Measurements from ENCODE around the gene ADAM10. TPM values are rescaled to one million over a fixed set of nuclear protein-coding genes. Genes with fewer than 3 reads are reported as not detected.

Gene ADAM10
- total RNA-seq, 4 donors from 2014 or later = 42.9 to 83.3 (median 62.7) TPM

GRCh38 chr15:58555162-58556027 lies 194.1 kb downstream of the ADAM10 start:
- Histone ChIP-seq H3K36me3 (no peaks in the 10 kb centered on the region), H3K4me1 (peaks cover 0 to 25% (median 2%) of the 10 kb centered on the region in 4 donors), H3K4me3 (no peak overlapping the region), H3K9me3 (no peaks in the 10 kb centered on the region), H3K27ac (no peak overlapping the region), H3K27me3 (no peaks in the 10 kb centered on the region)
- DNase-seq = peak in 2 of 3 donors; percentile 43 to 56
- peak in 2 of 6 experiments; percentile 20 to 27 for TF ChIP-seq CTCF (IDR thresholded peaks at IDR 0.05)
- TF ChIP-seq POLR2A (IDR thresholded peaks at IDR 0.05) = no peak

- TF ChIP-seq CTCF (IDR thresholded peaks at IDR 0.05) (no peak), POLR2A (IDR thresholded peaks at IDR 0.05) (no peak)
- H3K9me3 ChIP-seq = no peaks in the 10 kb centered on the region
- H3K4me1 ChIP-seq = peaks cover 0 to 25% (median 2%) of the 10 kb centered on the region in 4 donors
- no peak overlapping the region for H3K4me3 ChIP-seq
- peak in 1 of 3 donors; percentile 36 for DNase-seq
- no peaks in the 10 kb centered on the region for H3K36me3 ChIP-seq
- no peaks in the 10 kb centered on the region for H3K27me3 ChIP-seq
- H3K27ac ChIP-seq = no peak overlapping the region
These were observed 194.7 kb downstream of the ADAM10 start for GRCh38 chr15:58554758-58555157.

GRCh38 chr15:58553365-58553918 lies 196.1 kb downstream of the ADAM10 start:
- H3K27me3 ChIP-seq = no peaks in the 10 kb centered on the region
- no peaks in the 10 kb centered on the region for H3K36me3 ChIP-seq
- no peaks in the 10 kb centered on the region for H3K9me3 ChIP-seq
- DNase-seq = peak in 1 of 3 donors; percentile 26
- TF ChIP-seq CTCF (IDR thresholded peaks at IDR 0.05) = no peak
- TF ChIP-seq POLR2A (IDR thresholded peaks at IDR 0.05) = no peak
- H3K4me3 ChIP-seq = no peak overlapping the region
- H3K27ac ChIP-seq = no peak overlapping the region
- peaks cover 0 to 25% (median 2%) of the 10 kb centered on the region in 4 donors for H3K4me1 ChIP-seq

- Histone ChIP-seq H3K4me3 (peak overlapping the region in 2 of 4 donors; percentile 13 to 18), H3K9me3 (no peaks in the 10 kb centered on the region), H3K36me3 (no peaks in the 10 kb centered on the region), H3K27ac (peak overlapping the region; percentile 20 to 89 (median 72)), H3K4me1 (peaks cover 0 to 25% (median 2%) of the 10 kb centered on the region in 4 donors), H3K27me3 (no peaks in the 10 kb centered on the region)
- DNase-seq = peak in 1 of 3 donors; percentile 25
- no peak for TF ChIP-seq CTCF (IDR thresholded peaks at IDR 0.05)
- TF ChIP-seq POLR2A (IDR thresholded peaks at IDR 0.05) = no peak
These were observed 196.8 kb downstream of the ADAM10 start for GRCh38 chr15:58552505-58553364.

GRCh38 chr15:58551764-58552504 lies 197.6 kb downstream of the ADAM10 start:
- peak overlapping the region in 2 of 4 donors; percentile 13 to 18 for H3K4me3 ChIP-seq
- peak overlapping the region; percentile 20 to 89 (median 72) for H3K27ac ChIP-seq
- no peaks in the 10 kb centered on the region for H3K27me3 ChIP-seq

More at GRCh38 chr15:58551764-58552504, 197.6 kb downstream of the ADAM10 start:
- no peaks in the 10 kb centered on the region for H3K36me3 ChIP-seq
- DNase-seq = peak in 2 of 3 donors; percentile 84 to 86
- TF ChIP-seq CTCF (IDR thresholded peaks at IDR 0.05) (no peak), POLR2A (IDR thresholded peaks at IDR 0.05) (no peak)
- H3K9me3 ChIP-seq = no peaks in the 10 kb centered on the region
- peaks cover 0 to 27% (median 2%) of the 10 kb centered on the region in 4 donors for H3K4me1 ChIP-seq

All from Peyer's patch (tissue), 4 donors.